IPS-15b (cell line): ENCODE data around the gene SPAG9.
A peak's percentile ranks its signal among the peaks of the same experiment; 100 is the strongest.

Source experiments
- H3K27me3 ChIP-seq: one replicate; pipeline ENCODE4 v1.6.1; 2013; ENCODE audit warnings: low read length; ENCODE audit not compliant: control insufficient read depth, insufficient read depth
- H3K36me3 ChIP-seq: one replicate; pipeline ENCODE4 v1.6.1; 2013; ENCODE audit warnings: low read length; ENCODE audit not compliant: control insufficient read depth, insufficient read depth
- H3K4me1 ChIP-seq: one replicate; pipeline ENCODE4 v1.6.1; 2013; ENCODE audit warnings: mild to moderate bottlenecking, low read length; ENCODE audit not compliant: control insufficient read depth, insufficient read depth
- H3K4me3 ChIP-seq: one replicate; pipeline ENCODE4 v1.5.1; 2013; ENCODE audit warnings: low read depth, low read length
- H3K9ac ChIP-seq: one replicate; pipeline ENCODE4 v1.6.1; 2013; ENCODE audit warnings: low read depth, mild to moderate bottlenecking, low read length
- H3K9me3 ChIP-seq: one replicate; pipeline ENCODE4 v1.6.1; 2013; ENCODE audit warnings: mild to moderate bottlenecking, low read length; ENCODE audit not compliant: control insufficient read depth, insufficient read depth

Gene SPAG9

DNA sequence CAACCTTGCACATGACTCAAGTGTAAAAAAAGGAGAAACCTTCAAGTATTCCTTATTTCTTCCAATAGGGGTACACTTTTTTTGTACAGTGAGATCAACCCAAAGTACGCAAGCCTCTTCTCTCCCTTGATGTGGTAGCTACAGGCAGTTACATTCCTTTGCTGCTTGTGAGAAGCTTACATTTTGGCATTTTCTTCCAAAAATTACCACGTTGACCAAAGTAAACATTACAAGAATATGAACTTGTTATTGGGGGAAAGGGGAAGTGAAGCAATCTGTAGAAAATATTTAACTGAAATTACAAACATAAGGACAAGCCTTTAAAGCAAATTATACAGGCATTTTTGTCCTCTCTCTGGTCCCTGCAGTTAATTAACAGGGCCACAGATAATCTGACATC lies 157.5 kb downstream of the SPAG9 start:
- H3K4me1 ChIP-seq: no peaks in the 10 kb centered on the region

DNA sequence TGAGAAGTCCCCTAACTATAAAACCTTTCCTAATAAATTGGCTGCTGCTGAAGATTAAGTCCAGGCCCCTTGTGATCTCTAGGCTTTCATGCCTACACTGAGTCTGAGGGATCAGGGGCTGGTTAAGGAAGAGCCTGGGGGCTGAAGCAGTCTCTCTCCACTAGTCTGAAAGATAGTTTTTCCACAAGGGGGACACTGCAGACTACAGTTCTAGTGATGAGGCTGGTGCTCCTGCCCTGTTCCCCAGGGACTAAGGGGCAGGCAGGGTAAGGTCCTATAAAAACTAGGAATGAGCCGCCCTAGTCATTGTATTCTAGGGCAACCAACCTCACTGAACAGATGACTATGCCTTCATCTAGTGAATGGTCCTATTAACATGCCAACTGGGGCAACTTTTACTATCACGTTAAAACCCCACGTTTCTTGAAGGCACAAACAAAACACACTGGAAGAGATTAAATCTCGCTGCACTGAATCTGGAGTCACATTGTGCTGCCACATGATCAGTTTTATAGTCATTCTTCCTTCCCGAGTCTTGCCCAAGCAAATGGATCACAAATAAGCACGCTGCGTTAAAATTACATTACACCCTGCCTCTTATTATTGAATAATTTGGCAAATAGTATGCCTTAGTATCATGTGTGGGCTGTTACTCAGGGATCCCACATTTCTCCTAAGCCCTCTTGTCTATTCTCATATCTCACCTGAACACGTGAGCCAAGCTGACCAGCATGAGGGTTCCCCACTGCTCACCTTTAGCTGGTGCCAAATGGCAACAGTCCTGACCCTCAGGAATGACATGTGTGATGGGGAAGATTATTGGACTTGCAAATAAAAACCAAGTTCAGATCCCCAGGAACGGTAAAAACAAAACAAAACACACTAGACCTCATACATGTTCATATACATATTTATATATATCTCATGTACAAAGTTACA lies 159.1 kb downstream of the SPAG9 start:
- Histone ChIP-seq H3K4me1 (peaks cover 4% of the 10 kb centered on the region), H3K27me3 (no peaks in the 10 kb centered on the region), H3K36me3 (no peaks in the 10 kb centered on the region), H3K9me3 (no peaks in the 10 kb centered on the region), H3K4me3 (no peak overlapping the region), H3K9ac (no peak overlapping the region)

More for the DNA sequence above, 157.5 kb downstream of the SPAG9 start:
- H3K36me3 ChIP-seq: no peaks in the 10 kb centered on the region
- no peak overlapping the region for H3K4me3 ChIP-seq
- H3K27me3 ChIP-seq: no peaks in the 10 kb centered on the region
- no peak overlapping the region for H3K9ac ChIP-seq
- H3K9me3 ChIP-seq: no peaks in the 10 kb centered on the region

- Histone ChIP-seq H3K4me1 (peaks cover 10% of the 10 kb centered on the region), H3K9me3 (no peaks in the 10 kb centered on the region), H3K9ac (no peak overlapping the region), H3K36me3 (no peaks in the 10 kb centered on the region), H3K4me3 (no peak overlapping the region), H3K27me3 (no peaks in the 10 kb centered on the region)
Measured at GRCh38 chr17:50959341-50959740, 161.3 kb downstream of the SPAG9 start.

DNA sequence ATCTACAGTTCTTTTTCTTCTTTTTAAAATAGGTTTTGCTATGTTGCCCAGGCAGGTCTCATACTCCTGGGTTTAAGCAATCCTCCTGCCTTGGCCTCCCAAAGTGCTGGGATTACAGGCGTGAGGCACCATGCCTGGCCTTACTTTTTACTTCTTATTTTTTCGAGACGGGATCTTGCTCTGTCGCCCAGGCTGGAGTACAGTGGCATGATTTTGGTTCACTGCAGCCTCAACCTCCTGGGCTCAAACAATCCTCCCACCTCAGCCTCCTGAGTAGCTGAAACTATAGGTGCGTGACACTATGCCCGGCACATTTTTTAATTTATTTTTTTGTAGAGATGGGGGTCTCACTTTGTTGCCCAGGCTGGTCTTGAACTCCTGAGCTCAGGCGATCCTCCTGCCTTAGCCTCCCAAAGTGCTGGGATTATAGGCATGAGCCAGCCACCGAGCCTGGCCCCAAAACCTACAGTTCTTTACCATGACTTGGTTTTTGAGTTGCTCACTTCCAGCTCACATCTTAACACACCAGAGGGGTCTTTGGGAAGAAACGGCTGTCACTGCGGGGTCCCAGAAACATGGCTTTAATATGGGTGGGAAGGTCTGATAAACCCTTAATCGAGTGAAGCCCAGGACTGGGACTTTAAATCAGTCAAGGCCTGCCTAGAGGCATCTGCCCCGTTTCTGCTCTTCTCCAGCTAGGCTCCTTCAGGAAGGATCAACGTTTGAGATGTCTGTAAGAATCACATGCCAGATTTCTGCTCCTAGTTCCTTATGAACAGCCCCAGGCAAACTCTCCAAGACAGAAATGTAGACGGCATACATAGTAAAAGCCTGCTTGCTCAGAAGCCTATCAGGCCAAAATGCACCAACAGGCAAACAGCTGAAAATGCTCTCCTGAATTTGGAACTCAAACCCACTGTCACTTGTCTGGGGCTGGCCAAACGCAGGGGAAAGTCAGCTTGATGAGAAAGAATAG lies 162.8 kb downstream of the SPAG9 start:
- peaks cover 19% of the 10 kb centered on the region for H3K4me1 ChIP-seq
- H3K9me3 ChIP-seq: no peaks in the 10 kb centered on the region
- no peak overlapping the region for H3K9ac ChIP-seq
- H3K4me3 ChIP-seq: no peak overlapping the region
- H3K36me3 ChIP-seq: no peaks in the 10 kb centered on the region
- H3K27me3 ChIP-seq: no peaks in the 10 kb centered on the region

DNA sequence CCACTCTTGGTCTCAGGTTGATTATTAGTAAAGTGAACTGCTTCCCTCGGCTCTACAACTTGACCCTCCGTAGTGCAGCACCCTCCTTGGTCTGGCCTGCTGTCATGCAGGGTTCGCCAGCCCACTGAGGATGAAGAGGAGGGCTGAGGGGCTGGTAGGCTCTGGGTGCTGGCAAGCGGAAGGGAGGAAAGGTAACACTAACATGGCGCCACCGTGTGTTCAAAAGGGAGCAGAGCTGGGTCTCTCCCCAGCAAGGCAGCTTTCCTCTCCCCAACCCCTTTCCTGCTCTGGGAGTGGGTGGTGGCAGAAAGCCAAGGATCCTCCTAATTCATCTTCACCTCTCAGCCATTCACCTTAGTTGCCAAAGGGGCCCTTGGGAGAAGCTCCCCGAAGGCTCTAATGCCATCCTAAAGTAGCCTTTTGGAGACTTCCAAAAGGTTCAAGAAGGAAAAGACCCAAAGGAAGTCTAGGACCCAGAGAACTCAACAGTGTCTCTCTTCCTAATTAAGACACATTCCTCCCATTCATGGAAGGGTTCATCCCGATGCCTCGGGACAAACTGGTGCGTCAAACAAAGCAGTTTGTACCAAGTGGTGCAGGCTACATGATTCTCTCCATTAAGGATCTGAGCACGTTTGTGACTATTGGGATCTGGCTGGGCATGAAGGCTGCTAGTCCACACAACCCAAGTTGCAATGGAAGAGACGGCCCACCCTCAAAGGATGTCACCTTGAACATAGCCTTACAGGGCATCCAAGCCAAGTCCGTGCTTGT lies 163.7 kb downstream of the SPAG9 start:
- Histone ChIP-seq H3K9me3 (no peaks in the 10 kb centered on the region), H3K4me3 (no peak overlapping the region), H3K4me1 (peaks cover 19% of the 10 kb centered on the region), H3K27me3 (no peaks in the 10 kb centered on the region), H3K36me3 (no peaks in the 10 kb centered on the region), H3K9ac (no peak overlapping the region)

DNA sequence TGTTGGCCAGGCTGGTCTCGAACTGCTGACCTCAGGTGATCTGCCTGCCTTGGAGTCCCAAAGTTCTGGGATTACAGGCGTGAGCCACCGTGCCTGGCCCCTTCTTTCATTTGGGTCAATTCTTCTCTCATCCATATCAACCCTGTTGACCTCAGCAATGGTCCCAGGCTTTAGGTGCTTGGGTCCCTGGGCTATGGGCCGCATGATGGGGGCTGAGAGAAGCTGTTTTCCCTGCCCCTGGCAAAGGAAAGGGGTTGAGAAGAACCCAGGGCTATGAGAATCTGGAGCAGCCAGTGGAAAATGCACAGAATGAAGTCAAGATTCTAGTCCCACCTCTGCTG lies 164.3 kb downstream of the SPAG9 start:
- Histone ChIP-seq H3K9ac (no peak overlapping the region), H3K4me1 (peaks cover 19% of the 10 kb centered on the region), H3K27me3 (no peaks in the 10 kb centered on the region), H3K4me3 (no peak overlapping the region), H3K9me3 (no peaks in the 10 kb centered on the region), H3K36me3 (no peaks in the 10 kb centered on the region)

- Histone ChIP-seq H3K27me3 (no peaks in the 10 kb centered on the region), H3K4me1 (peaks cover 21% of the 10 kb centered on the region), H3K9me3 (no peaks in the 10 kb centered on the region)
Measured at GRCh38 chr17:50955667-50956120, 165.0 kb downstream of the SPAG9 start.

DNA sequence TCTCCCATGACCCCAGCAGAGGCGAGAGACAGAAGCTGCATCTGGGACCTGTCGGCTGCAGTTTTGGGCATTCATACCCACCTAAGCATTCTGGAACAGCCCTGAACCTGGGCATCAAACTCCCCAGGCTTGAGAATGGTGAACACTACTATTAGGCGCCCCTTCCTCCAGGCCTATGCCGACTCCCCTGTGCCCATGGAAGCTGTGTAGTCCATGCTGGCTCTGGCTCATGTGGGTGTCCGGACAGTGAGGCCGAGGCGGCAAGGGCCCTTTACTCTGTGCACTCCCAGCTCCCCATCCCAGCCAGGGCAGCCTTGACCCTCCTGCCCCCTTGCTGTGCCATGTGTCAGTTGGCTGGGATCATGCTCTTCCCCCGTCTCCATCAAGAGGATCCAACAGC lies 165.5 kb downstream of the SPAG9 start:
- no peaks in the 10 kb centered on the region for H3K36me3 ChIP-seq
- no peaks in the 10 kb centered on the region for H3K9me3 ChIP-seq
- H3K27me3 ChIP-seq: no peaks in the 10 kb centered on the region
- no peak overlapping the region for H3K4me3 ChIP-seq
- peaks cover 25% of the 10 kb centered on the region for H3K4me1 ChIP-seq
- H3K9ac ChIP-seq: no peak overlapping the region

More at GRCh38 chr17:50955667-50956120, 165.0 kb downstream of the SPAG9 start:
- Histone ChIP-seq H3K9ac (no peak overlapping the region), H3K4me3 (no peak overlapping the region), H3K36me3 (no peaks in the 10 kb centered on the region)

DNA sequence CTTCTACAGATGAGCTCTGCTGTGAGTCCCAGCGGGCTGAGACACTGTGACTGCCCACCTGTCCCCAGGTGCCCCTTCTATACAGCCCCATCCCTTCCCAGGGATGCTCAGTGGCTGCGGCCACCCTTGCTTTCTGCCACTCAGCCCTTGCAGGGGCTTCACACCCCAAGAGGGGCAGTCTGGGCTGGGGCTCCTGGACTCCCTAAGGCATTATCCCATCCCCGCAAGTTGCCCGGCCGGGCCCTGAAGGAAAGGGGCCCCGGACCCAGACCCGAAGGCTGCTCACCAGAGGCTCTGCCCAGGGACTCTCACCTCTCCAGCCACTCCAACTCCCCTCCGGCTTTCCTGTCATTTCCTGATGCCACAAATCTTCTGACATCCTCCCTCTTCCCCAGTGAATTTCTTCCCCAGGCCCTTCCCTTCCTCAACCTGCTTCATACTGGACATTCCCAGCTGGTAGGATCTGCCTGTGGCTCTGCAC lies 166.0 kb downstream of the SPAG9 start:
- no peaks in the 10 kb centered on the region for H3K27me3 ChIP-seq
- no peaks in the 10 kb centered on the region for H3K9me3 ChIP-seq
- H3K9ac ChIP-seq: peak overlapping the region; percentile 51
- no peaks in the 10 kb centered on the region for H3K36me3 ChIP-seq
- no peak overlapping the region for H3K4me3 ChIP-seq
- H3K4me1 ChIP-seq: peaks cover 26% of the 10 kb centered on the region

GRCh38 chr17:50953831-50954601 lies 166.7 kb downstream of the SPAG9 start:
- Histone ChIP-seq H3K27me3 (no peaks in the 10 kb centered on the region), H3K9me3 (no peaks in the 10 kb centered on the region), H3K4me3 (no peak overlapping the region), H3K9ac (peak overlapping the region; percentile 51), H3K36me3 (no peaks in the 10 kb centered on the region), H3K4me1 (peaks cover 29% of the 10 kb centered on the region)
